C4-2B (cell line): ENCODE data around the gene EDN2.

Source experiments
- ZFX ChIP-seq: fragments of 450-650 bp; IDR thresholded peaks from 2 replicates; pipeline ENCODE4 v1.6.1; 2017
- TF ChIP-seq, protein P1 (sequence below): fragments of 450-650 bp; conservative IDR thresholded peaks from 2 replicates; pipeline ENCODE4 v1.5.1; 2017; ENCODE audit warnings: mild to moderate bottlenecking

DNA sequence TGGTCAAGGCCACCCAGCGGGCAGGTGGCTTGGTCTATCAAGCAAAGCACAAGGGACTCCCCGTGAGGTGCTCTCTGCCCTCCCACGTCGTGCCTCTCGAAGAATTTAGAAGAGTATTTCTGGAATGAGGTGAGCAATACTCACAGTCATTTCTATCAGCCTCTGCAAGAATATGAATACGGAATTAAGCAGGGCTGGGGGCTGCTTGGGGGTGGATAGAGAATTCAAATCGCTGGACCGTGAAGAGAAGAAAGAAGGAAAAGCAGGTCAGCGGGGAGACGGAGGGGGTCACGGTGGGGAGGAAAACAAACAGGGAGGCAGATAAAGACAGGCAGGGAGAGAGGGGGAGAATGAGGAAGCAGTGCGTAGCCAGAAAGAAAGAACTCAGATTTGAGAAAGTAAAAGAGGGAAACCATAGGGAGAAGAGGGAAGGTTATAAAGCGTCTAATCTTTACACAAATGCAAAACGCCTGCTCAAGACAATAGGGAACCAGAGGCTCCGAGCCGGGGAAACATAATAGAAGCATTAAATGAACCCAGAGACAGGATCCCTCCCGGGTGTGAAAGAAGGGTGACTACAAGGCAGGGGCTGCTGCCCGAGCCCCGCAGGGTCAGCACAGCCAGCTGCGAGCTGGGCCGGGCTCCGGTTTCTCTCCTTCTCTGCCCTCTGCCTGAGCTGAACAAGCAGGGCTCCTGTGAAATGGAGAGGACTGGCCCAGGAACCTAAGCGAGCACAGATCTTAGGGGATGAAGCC, 2.1 kb upstream of the EDN2 start:
- TF ChIP-seq, protein P1, sequence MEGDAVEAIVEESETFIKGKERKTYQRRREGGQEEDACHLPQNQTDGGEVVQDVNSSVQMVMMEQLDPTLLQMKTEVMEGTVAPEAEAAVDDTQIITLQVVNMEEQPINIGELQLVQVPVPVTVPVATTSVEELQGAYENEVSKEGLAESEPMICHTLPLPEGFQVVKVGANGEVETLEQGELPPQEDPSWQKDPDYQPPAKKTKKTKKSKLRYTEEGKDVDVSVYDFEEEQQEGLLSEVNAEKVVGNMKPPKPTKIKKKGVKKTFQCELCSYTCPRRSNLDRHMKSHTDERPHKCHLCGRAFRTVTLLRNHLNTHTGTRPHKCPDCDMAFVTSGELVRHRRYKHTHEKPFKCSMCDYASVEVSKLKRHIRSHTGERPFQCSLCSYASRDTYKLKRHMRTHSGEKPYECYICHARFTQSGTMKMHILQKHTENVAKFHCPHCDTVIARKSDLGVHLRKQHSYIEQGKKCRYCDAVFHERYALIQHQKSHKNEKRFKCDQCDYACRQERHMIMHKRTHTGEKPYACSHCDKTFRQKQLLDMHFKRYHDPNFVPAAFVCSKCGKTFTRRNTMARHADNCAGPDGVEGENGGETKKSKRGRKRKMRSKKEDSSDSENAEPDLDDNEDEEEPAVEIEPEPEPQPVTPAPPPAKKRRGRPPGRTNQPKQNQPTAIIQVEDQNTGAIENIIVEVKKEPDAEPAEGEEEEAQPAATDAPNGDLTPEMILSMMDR = no peak
- no peak for TF ChIP-seq ZFX
